Left hindlimb (tissue), 1 donor: Measurements from ENCODE around the gene ENO1.
A peak's percentile ranks its signal among the peaks of the same experiment; 100 is the strongest.

Experiments used
- DNase-seq: peaks from one replicate; pipeline ENCODE4 v3.0.0-alpha.2; 2018

The ENO1 gene

GRCh38 chr1:8870103-8870502, 8.4 kb downstream of the ENO1 start:
- no peak for DNase-seq

GRCh38 chr1:8867878-8868567, 10.5 kb downstream of the ENO1 start:
- no peak for DNase-seq

- DNase-seq = no peak
Observed at GRCh38 chr1:8866792-8867415, 11.6 kb downstream of the ENO1 start.

GRCh38 chr1:8866173-8866791, 12.2 kb downstream of the ENO1 start:
- no peak for DNase-seq

GRCh38 chr1:8864713-8865344, 13.7 kb downstream of the ENO1 start:
- DNase-seq = no peak

- DNase-seq = no peak
Observed at GRCh38 chr1:8863794-8864233, 14.7 kb downstream of the ENO1 start.

- DNase-seq = no peak
Observed at GRCh38 chr1:8863138-8863537, 15.3 kb downstream of the ENO1 start.

GRCh38 chr1:8862528-8862927, 16.0 kb downstream of the ENO1 start:
- no peak for DNase-seq

- no peak for DNase-seq
Observed at GRCh38 chr1:8860738-8861516, 17.6 kb downstream of the ENO1 start.

GRCh38 chr1:8858888-8859706, 19.4 kb downstream of the ENO1 start:
- no peak for DNase-seq

GRCh38 chr1:8858112-8858668, 20.3 kb downstream of the ENO1 start:
- no peak for DNase-seq

GRCh38 chr1:8856689-8857412, 21.6 kb downstream of the ENO1 start:
- DNase-seq = no peak

GRCh38 chr1:8854240-8854639, 24.2 kb downstream of the ENO1 start:
- no peak for DNase-seq

GRCh38 chr1:8851060-8851459, 27.4 kb downstream of the ENO1 start:
- no peak for DNase-seq

GRCh38 chr1:8848663-8849386, 29.7 kb downstream of the ENO1 start:
- peak; percentile 92 for DNase-seq

GRCh38 chr1:8847990-8848389, 30.5 kb downstream of the ENO1 start:
- peak; percentile 57 for DNase-seq

GRCh38 chr1:8846263-8846662, 32.2 kb downstream of the ENO1 start:
- no peak for DNase-seq

- no peak for DNase-seq
Observed at GRCh38 chr1:8845104-8846097, 33.1 kb downstream of the ENO1 start.

GRCh38 chr1:8844501-8845006, 33.9 kb downstream of the ENO1 start:
- DNase-seq = no peak
